OCI-LY1 (cell line): ENCODE results near the gene SERPINI2.

Experiments used
- CTCF ChIP-seq: fragments of 200-600 bp; sonication (generic), shearing (Covaris generic); IDR thresholded peaks from 2 replicates; pipeline ENCODE4 v1.5.1; 2017; ENCODE audit warnings: mild to moderate bottlenecking, antibody characterized with exemption, low read length, moderate library complexity, mixed read lengths
- EZH2 ChIP-seq: fragments of 200-600 bp; sonication (generic), shearing (Covaris generic); IDR thresholded peaks from 2 replicates; pipeline ENCODE4 v1.8.0; 2017; ENCODE audit warnings: borderline replicate concordance, mixed run types, mild to moderate bottlenecking, antibody characterized with exemption, low read length, moderate library complexity, mixed read lengths

GRCh38 chr3:167450195-167450594 is 23.6 kb downstream of the SERPINI2 start:
- TF ChIP-seq EZH2 (no peak), CTCF (no peak)
